SJSA1 (cell line): ENCODE data around the gene RACGAP1. TPM values are rescaled to one million over a fixed set of nuclear protein-coding genes. Genes with fewer than 3 reads are reported as not detected.

Source experiments
- DNase-seq, 2 experiments: peaks; one replicate each; pipeline ENCODE4 v3.0.0-alpha.2; 2015 to 2020; ENCODE audit warnings: low spot score in 2 of 2, low read depth in 1 of 2
- H3K27ac ChIP-seq: fragments of 250-450 bp; sonication (Bioruptor Pico); 2 replicates; pipeline ENCODE4 v1.5.1; 2020; ENCODE audit warnings: mild to moderate bottlenecking, moderate library complexity
- H3K27me3 ChIP-seq: fragments of 250-450 bp; sonication (Bioruptor Pico); replicated peaks from 2 replicates; pipeline ENCODE4 v1.5.1; 2020; ENCODE audit warnings: mild to moderate bottlenecking, moderate library complexity
- H3K36me3 ChIP-seq: fragments of 250-450 bp; sonication (Bioruptor Pico); 2 replicates; pipeline ENCODE4 v1.5.1; 2020; ENCODE audit warnings: mild to moderate bottlenecking
- H3K4me1 ChIP-seq: fragments of 250-450 bp; sonication (Bioruptor Pico); replicated peaks from 2 replicates; pipeline ENCODE4 v1.6.1; 2021; ENCODE audit warnings: mild to moderate bottlenecking
- H3K4me3 ChIP-seq: fragments of 250-450 bp; sonication (Bioruptor Pico); 2 replicates; pipeline ENCODE4 v1.5.1; 2020; ENCODE audit warnings: mild to moderate bottlenecking
- H3K9me3 ChIP-seq: fragments of 250-450 bp; sonication (Bioruptor Pico); replicated peaks from 2 replicates; pipeline ENCODE4 v1.5.1; 2020; ENCODE audit warnings: mild to moderate bottlenecking
- total RNA-seq: library from RNA; depleted of rRNA; stranded (reverse); fragments of >200 nt; shearing (Covaris generic); gene quantifications from 2 replicates; pipeline ENCODE4 v1.2.3, GENCODE V29; 2014

The RACGAP1 gene
- total RNA-seq, 1 experiment from 2014 or later = 212 TPM

- no peaks in the 10 kb centered on the region for H3K9me3 ChIP-seq
- H3K4me3 ChIP-seq = no peak overlapping the region
- no peak for DNase-seq
- no peaks in the 10 kb centered on the region for H3K36me3 ChIP-seq
- no peak overlapping the region for H3K27ac ChIP-seq
- no peaks in the 10 kb centered on the region for H3K4me1 ChIP-seq
- peaks cover 14% of the 10 kb centered on the region for H3K27me3 ChIP-seq
Measured at GRCh38 chr12:50050119-50050385, 24.8 kb upstream of the RACGAP1 start.

- peaks cover 14% of the 10 kb centered on the region for H3K27me3 ChIP-seq
Measured at GRCh38 chr12:50049254-50050118, 24.2 kb upstream of the RACGAP1 start.

GRCh38 chr12:50047693-50048250 is 22.5 kb upstream of the RACGAP1 start:
- no peak overlapping the region for H3K4me3 ChIP-seq
- no peak overlapping the region for H3K27ac ChIP-seq
- no peaks in the 10 kb centered on the region for H3K36me3 ChIP-seq
- H3K9me3 ChIP-seq = no peaks in the 10 kb centered on the region
- no peak for DNase-seq
- H3K4me1 ChIP-seq = no peaks in the 10 kb centered on the region
- H3K27me3 ChIP-seq = peaks cover 14% of the 10 kb centered on the region

More at GRCh38 chr12:50049254-50050118, 24.2 kb upstream of the RACGAP1 start:
- DNase-seq = no peak
- Histone ChIP-seq H3K36me3 (no peaks in the 10 kb centered on the region), H3K4me3 (no peak overlapping the region), H3K27ac (no peak overlapping the region), H3K4me1 (no peaks in the 10 kb centered on the region), H3K9me3 (no peaks in the 10 kb centered on the region)

- Histone ChIP-seq H3K4me1 (no peaks in the 10 kb centered on the region), H3K4me3 (no peak overlapping the region), H3K27ac (no peak overlapping the region), H3K9me3 (no peaks in the 10 kb centered on the region), H3K27me3 (no peaks in the 10 kb centered on the region), H3K36me3 (no peaks in the 10 kb centered on the region)
- DNase-seq = no peak
Measured at GRCh38 chr12:50043854-50044253, 18.6 kb upstream of the RACGAP1 start.

GRCh38 chr12:50043308-50043707 is 18.0 kb upstream of the RACGAP1 start:
- H3K9me3 ChIP-seq = no peaks in the 10 kb centered on the region
- no peak overlapping the region for H3K4me3 ChIP-seq
- no peak for DNase-seq
- no peaks in the 10 kb centered on the region for H3K27me3 ChIP-seq
- H3K36me3 ChIP-seq = no peaks in the 10 kb centered on the region
- H3K4me1 ChIP-seq = no peaks in the 10 kb centered on the region
- no peak overlapping the region for H3K27ac ChIP-seq

GRCh38 chr12:50042693-50043092 is 17.4 kb upstream of the RACGAP1 start:
- no peaks in the 10 kb centered on the region for H3K36me3 ChIP-seq
- H3K4me1 ChIP-seq = no peaks in the 10 kb centered on the region
- H3K27ac ChIP-seq = no peak overlapping the region
- H3K4me3 ChIP-seq = no peak overlapping the region
- no peaks in the 10 kb centered on the region for H3K27me3 ChIP-seq
- no peaks in the 10 kb centered on the region for H3K9me3 ChIP-seq
- DNase-seq = no peak

- Histone ChIP-seq H3K27me3 (no peaks in the 10 kb centered on the region), H3K4me3 (no peak overlapping the region), H3K9me3 (no peaks in the 10 kb centered on the region), H3K36me3 (no peaks in the 10 kb centered on the region), H3K4me1 (no peaks in the 10 kb centered on the region), H3K27ac (no peak overlapping the region)
- DNase-seq = no peak
Measured at GRCh38 chr12:50041962-50042361, 16.7 kb upstream of the RACGAP1 start.

- Histone ChIP-seq H3K27ac (no peak overlapping the region), H3K4me1 (no peaks in the 10 kb centered on the region), H3K36me3 (no peaks in the 10 kb centered on the region), H3K9me3 (no peaks in the 10 kb centered on the region), H3K27me3 (no peaks in the 10 kb centered on the region), H3K4me3 (no peak overlapping the region)
- no peak for DNase-seq
Measured at GRCh38 chr12:50041062-50041860, 16.0 kb upstream of the RACGAP1 start.

- Histone ChIP-seq H3K36me3 (no peaks in the 10 kb centered on the region), H3K9me3 (no peaks in the 10 kb centered on the region), H3K4me1 (no peaks in the 10 kb centered on the region), H3K4me3 (no peak overlapping the region), H3K27me3 (no peaks in the 10 kb centered on the region), H3K27ac (no peak overlapping the region)
- DNase-seq = no peak
Measured at GRCh38 chr12:50040657-50041056, 15.4 kb upstream of the RACGAP1 start.

- H3K4me3 ChIP-seq = no peak overlapping the region
- H3K27ac ChIP-seq = no peak overlapping the region
- H3K27me3 ChIP-seq = no peaks in the 10 kb centered on the region
- no peaks in the 10 kb centered on the region for H3K36me3 ChIP-seq
- DNase-seq = peak; percentile 50 to 78
- H3K9me3 ChIP-seq = no peaks in the 10 kb centered on the region
- H3K4me1 ChIP-seq = no peaks in the 10 kb centered on the region
Measured at GRCh38 chr12:50039151-50039835, 14.0 kb upstream of the RACGAP1 start.

- no peaks in the 10 kb centered on the region for H3K27me3 ChIP-seq
- no peaks in the 10 kb centered on the region for H3K36me3 ChIP-seq
- no peaks in the 10 kb centered on the region for H3K4me1 ChIP-seq
- no peak overlapping the region for H3K4me3 ChIP-seq
- H3K9me3 ChIP-seq = no peaks in the 10 kb centered on the region
- no peak overlapping the region for H3K27ac ChIP-seq
- no peak for DNase-seq
Measured at GRCh38 chr12:50038336-50038735, 13.0 kb upstream of the RACGAP1 start.

GRCh38 chr12:50032854-50033581 is 7.7 kb upstream of the RACGAP1 start:
- H3K27ac ChIP-seq = no peak overlapping the region
- DNase-seq = no peak
- H3K9me3 ChIP-seq = no peaks in the 10 kb centered on the region
- no peaks in the 10 kb centered on the region for H3K36me3 ChIP-seq
- no peak overlapping the region for H3K4me3 ChIP-seq
- no peaks in the 10 kb centered on the region for H3K27me3 ChIP-seq
- H3K4me1 ChIP-seq = no peaks in the 10 kb centered on the region

- Histone ChIP-seq H3K4me1 (no peaks in the 10 kb centered on the region), H3K27ac (no peak overlapping the region), H3K9me3 (no peaks in the 10 kb centered on the region), H3K4me3 (no peak overlapping the region), H3K36me3 (no peaks in the 10 kb centered on the region), H3K27me3 (no peaks in the 10 kb centered on the region)
- no peak for DNase-seq
Measured at GRCh38 chr12:50032515-50032853, 7.2 kb upstream of the RACGAP1 start.
